ENCODE measurements around the gene KDM2B.

The KDM2B gene

DNA sequence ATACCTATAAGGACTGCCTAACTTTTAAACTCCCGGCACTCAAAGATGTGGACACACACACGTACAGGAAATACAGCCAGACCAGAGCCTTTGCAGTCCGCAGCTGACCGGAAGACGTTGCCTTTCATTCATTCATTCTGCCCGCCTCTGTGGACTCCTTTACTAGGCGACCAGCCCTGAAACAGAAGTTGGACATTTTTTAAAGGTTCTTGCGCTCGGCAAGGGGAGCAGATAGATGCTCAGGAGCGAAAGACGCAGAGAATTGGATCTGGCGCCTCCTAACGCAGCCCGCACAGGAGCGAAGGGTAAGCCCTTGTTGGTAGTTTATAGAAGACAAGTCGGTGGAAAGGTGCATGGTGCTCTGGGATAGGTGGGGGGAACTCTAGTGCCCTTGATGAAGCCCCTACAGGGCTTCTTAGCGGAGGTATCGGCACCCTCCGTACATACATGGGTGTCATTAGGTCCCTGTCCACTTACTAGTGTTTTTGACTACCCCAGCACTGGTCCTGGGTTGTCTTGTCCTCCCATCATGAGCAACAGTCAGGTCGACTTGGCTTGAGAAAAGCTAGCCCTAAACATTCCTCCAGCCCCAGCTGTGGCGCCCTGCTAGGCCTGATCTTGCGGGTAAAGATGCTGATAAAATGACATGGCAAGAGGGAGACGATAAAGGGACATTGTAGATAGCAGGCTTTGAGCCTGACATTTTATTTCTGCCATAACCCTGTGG lies at the start of gene KDM2B:
Gene KDM2B, minus strand, starts transcription at position 65 of the 727 bp plus-strand sequence. CDS start 112 bp downstream, outside the sequence.
- no peak for DNase-seq (ENCODE audit: low spot score)

DNA sequence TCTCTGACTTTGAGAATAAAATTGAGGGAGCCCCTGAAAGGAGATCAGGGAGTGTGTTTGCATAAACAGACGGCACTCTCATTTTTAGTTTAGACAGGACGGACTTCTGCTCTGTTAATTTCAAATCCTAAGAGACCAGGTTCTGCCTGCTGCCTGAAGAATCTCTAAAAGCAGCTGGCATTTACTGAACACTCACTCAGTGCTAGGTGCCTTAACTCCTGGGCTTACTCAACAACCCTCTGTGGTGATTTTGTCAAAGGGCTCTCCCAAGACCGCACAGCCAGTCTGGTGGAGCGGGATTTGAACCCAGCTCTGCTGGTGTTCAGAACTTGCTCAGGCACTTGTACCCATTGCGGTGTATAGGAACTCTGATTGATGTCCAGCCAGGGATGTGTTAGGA lies 47.7 kb upstream of the KDM2B start:
- no peak for DNase-seq (ENCODE audit: low spot score)

DNA sequence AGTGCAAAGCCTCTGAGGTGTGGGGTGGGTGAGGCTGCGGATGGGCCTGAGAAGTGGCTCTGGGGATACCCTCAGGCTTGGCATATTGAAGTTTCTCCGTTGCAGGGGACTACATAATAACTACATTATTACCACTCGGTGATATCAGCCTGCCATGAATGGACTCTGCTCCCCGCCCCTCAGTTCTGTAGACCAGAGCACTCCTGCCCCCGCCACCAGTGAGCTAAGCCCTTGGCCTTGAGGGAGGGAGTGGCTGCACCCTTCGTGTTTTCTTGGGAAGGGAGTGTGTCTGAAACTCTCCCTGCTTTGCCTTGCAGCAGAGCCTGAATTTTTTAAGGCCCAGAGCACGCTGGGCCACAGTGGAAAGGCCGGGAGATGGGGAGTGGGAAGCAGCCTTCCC lies 47.2 kb upstream of the KDM2B start:
- DNase-seq (ENCODE audit: low spot score), result no peak

- peak; percentile 85 for DNase-seq (ENCODE audit: low spot score)
Measured at GRCh38 chr12:121626853-121627640, 46.2 kb upstream of the KDM2B start.

- DNase-seq (ENCODE audit: low spot score), result peak; percentile 96
Measured at GRCh38 chr12:121626087-121626852, 45.4 kb upstream of the KDM2B start, which contains the start of gene ORAI1. ORAI1 (plus strand) TSS chr12:121626530.

GRCh38 chr12:121620333-121620891 lies 39.6 kb upstream of the KDM2B start:
- DNase-seq (ENCODE audit: low spot score), result no peak

DNA sequence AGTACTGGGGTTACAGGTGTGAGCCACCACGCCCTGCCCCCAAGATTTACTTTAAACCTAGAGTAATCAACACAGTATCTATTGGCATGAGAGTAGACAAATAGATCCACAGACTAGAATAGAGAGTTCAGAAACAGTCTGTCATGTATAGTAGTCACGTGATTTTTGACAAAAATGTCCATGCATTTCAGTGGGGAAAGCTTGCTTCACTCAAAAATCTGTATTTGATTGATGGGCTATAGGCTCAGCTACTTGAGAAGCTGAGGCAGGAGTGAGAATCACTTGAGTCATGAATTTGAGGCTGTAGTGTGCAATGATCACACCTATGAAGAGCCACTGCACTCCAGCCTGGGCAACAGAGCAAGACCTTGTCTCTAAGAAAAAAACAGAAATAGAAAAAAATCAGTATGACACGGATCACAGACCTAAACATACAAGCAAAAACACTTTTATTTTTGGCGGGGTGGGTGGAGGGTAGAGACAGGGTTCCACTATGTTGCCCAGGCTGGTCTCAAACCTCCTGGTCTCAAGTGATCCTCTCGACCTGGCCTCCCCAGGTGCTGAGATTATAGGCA lies 37.9 kb upstream of the KDM2B start:
- no peak for DNase-seq (ENCODE audit: low spot score)

- DNase-seq (ENCODE audit: low spot score), result no peak
Measured at GRCh38 chr12:121614872-121615467, 34.1 kb upstream of the KDM2B start.

GRCh38 chr12:121613462-121613861 lies 32.6 kb upstream of the KDM2B start:
- no peak for DNase-seq (ENCODE audit: low spot score)

DNA sequence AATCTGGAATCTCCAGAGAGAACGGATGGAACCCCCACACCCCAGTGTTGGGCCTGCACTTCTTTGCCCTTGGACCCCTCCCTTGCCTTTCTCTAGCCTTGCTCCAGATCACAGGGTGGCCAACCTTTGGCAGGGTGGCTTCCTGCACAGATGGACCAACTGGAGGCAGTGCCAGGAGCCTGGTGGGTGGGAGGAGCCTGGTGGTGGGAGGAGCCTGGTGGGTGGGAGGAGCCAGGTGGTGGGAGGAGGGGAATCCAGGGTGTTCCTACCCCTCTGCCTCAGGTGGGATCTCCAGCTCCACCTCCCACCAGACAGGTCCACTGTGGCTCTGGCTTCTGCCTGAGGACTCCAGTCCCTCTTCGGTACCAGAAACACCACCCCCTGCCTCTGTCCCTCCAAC lies 30.5 kb upstream of the KDM2B start:
- no peak for DNase-seq (ENCODE audit: low spot score)

GRCh38 chr12:121610239-121611149 lies 29.7 kb upstream of the KDM2B start:
- no peak for DNase-seq (ENCODE audit: low spot score)

GRCh38 chr12:121608301-121608700 lies 27.5 kb upstream of the KDM2B start:
- no peak for DNase-seq (ENCODE audit: low spot score)

GRCh38 chr12:121603581-121603980 lies 22.8 kb upstream of the KDM2B start:
- no peak for DNase-seq (ENCODE audit: low spot score)

DNA sequence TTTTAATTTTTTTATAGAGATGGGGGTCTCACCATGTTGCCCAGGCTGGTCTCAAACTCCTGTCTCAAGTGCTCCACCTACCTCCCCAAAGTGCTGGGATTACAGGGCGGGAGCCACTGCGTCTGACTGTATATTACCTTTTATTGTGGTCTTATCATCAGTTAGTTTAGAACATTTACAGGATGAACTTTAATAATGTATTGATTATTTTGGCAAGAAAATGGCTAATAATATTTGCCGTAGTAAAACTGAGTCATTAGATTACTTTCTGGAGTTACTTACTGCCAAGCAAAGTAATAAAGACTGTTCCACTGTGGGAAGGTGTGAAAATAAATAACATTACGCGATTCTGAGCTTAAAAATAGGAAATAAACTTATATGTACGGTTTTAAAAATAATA lies 21.9 kb upstream of the KDM2B start:
- no peak for DNase-seq (ENCODE audit: low spot score)

DNA sequence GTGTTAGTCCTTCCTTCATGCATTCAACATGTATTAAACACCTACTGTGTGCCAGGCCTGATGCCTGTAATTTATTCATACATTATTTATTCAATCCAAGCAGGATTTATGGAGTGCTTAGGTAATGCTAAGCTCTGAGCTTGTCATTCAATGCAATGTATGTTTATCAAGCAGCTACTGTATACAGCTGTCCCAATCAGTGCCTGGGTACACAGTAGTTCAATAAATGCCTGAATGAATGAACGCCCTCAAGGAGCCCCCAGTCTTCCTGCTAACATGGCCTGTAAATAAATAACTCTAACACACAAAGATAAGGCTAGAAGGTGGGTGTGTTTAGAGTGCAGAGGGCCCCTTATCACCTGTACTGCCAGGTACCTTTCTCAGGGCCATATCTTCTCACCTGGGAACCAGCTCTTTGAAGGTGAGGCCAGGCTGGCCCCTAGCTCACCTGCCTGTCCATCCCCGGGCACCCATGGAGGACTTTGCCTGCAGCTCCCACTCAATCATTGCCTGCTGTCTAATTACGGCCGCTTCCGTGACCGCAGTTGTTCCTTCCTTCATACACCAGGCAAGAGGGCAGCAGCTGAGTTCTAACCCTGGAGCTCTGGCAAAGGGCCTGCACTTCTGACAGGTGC lies 20.0 kb upstream of the KDM2B start:
- DNase-seq (ENCODE audit: low spot score), result no peak

DNA sequence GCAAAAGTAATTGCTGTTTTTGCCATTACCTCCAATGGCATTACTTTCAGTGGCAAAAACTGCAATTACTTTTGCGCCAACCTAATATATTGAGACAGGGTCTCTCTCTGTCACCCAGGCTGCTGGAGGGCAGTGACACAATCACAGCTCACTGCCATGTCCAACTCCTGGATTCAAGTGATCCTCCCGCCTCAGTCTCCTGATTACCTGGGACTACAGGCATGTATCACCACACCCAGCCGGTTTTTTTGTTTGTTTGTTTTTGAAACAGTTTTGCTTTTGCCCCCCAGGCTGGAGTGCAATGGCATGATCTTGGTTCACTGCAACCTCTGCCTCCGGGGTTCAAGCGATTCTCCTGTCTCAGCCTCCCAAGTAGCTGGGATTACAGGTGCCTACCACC lies 15.7 kb upstream of the KDM2B start:
- DNase-seq (ENCODE audit: low spot score), result no peak

DNA sequence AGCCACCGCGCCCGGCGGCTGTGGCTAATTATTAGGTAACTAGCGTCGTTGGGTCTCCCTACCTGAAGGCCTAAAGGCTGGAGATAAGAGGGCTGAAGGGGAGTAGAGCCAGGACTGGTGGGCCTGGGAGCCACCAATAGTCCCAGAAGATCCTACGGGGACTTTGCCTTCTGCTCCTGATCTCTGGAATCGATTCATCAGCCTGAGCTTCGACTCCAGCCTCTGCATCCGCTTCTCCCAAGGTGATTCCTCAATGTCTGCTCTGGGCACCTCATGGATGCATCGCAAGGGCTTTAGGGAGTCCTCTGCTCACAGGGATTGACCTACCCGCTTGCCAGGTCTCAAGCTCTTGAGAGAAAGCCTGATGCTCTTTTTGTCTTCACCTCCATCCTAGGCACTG lies 14.7 kb upstream of the KDM2B start:
- DNase-seq (ENCODE audit: low spot score), result no peak

GRCh38 chr12:121592320-121592719 lies 11.5 kb upstream of the KDM2B start:
- no peak for DNase-seq (ENCODE audit: low spot score)

DNA sequence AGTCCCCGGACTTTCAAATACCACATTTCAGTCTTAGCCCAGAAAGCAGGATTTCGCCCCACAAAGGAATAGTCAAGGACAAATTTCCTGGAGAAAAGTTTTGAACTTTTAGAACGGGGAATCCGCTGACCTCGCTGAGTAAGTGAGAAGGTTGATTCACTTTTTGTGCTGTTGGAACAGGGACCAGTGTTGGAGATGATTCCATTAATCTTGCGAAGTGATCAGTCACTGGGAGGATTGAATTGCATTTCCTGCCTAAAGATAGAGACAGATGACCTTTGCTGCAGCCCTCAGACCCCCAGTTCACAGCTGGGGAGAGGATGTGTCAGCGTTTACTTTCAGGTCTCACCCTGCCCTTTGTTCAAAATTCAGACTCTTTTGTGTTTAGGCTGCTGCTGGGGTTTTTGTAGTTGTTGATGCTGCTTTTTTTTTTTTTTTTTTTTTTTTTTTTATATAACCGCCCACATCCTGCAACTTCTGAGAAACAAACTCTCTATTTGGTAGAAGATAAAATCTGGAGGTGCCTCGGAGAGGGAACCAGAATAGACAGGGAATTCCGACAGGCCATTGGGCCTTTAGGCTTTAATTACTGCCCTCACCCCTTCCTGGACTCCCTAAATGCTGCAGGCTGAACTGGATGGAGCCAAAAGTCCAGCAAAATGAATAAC lies 9.8 kb upstream of the KDM2B start:
- peak; percentile 88 for DNase-seq (ENCODE audit: low spot score)
